Measurements from ENCODE around the gene MAVS.

- no peak for TF ChIP-seq CTCF (IDR thresholded peaks at IDR 0.05; ENCODE audit: low read depth, low read length, poor library complexity, severe bottlenecking)
- no peak for TF ChIP-seq EZH2phosphoT487 (IDR thresholded peaks at IDR 0.05; ENCODE audit: borderline replicate concordance, low read length)
Measured at GRCh38 chr20:3798908-3799248, 47.8 kb upstream of the MAVS start.
